AG10803 (cell line): ENCODE results near the gene AAR2.

Source experiments
- DNase-seq: peaks from one replicate; pipeline ENCODE4 v3.0.0; 2010; ENCODE audit warnings: low read depth
- H3K4me3 ChIP-seq: 2 replicates; pipeline ENCODE4 v1.5.1; 2011; ENCODE audit warnings: mild to moderate bottlenecking, low read length, control low read depth
- TF ChIP-seq, protein P1 (sequence below): conservative IDR thresholded peaks from 2 replicates; pipeline ENCODE4 v1.5.1; 2011; ENCODE audit warnings: mild to moderate bottlenecking, low read length, control low read depth, inconsistent platforms

Gene AAR2

DNA sequence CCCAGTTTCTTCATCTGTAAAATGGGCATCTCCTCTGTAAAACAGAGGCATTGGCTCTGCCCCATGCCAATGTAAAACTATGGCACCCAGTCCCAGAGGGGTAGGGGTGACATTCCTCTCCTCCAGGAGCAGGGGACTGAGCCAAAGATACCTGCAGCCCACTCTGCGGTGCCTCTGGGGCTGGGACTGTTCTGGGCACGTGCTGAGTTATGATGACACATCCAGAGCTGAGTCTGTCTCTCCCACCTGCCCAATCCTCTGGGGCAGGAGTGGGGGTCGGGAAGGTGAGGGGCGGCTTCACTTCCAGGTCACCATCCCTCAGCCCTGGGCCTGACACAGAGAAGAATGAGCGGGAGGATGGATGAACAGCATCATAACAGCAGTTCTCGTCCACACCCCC is 29.9 kb downstream of the AAR2 start:
- DNase-seq: no peak
- TF ChIP-seq, protein P1, sequence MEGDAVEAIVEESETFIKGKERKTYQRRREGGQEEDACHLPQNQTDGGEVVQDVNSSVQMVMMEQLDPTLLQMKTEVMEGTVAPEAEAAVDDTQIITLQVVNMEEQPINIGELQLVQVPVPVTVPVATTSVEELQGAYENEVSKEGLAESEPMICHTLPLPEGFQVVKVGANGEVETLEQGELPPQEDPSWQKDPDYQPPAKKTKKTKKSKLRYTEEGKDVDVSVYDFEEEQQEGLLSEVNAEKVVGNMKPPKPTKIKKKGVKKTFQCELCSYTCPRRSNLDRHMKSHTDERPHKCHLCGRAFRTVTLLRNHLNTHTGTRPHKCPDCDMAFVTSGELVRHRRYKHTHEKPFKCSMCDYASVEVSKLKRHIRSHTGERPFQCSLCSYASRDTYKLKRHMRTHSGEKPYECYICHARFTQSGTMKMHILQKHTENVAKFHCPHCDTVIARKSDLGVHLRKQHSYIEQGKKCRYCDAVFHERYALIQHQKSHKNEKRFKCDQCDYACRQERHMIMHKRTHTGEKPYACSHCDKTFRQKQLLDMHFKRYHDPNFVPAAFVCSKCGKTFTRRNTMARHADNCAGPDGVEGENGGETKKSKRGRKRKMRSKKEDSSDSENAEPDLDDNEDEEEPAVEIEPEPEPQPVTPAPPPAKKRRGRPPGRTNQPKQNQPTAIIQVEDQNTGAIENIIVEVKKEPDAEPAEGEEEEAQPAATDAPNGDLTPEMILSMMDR: no peak
- no peak overlapping the region for H3K4me3 ChIP-seq

DNA sequence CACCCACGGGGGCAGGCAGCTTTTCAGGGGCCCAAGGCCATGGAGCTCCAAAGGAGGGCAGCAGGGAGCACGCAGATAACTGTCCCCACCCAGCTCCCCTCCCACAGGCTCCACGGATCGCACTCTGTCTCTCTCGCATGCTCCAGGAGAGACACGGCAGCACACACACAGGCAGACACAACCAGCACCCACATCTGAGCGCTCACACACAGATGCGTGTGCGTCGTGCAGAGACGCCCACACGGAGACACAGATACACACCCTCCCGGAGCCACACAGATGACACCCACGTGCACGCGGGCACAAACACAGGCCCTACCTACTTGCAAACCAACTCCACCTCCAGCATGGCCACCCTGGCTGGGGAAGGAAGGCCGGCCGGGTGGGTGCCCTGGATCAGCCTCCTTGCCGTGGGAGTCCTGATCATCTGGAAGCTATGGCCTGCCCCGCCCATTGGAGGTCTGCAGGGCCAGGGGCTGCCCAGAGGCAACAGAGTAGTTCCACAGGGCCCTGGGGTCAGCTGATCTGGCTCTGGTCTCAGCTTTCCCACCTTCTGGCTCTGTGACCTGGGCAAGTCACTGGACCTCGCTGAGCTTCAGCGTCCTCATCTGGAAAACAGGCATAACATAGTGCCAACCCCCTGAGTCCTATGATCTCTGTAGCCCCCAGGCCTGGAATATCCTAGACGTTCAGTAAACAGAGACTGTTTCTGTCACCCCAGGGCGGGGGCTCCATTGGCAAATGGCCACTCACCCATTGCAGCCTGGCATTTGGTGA is 31.5 kb downstream of the AAR2 start:
- H3K4me3 ChIP-seq: no peak overlapping the region
- TF ChIP-seq, protein P1: no peak
- no peak for DNase-seq

DNA sequence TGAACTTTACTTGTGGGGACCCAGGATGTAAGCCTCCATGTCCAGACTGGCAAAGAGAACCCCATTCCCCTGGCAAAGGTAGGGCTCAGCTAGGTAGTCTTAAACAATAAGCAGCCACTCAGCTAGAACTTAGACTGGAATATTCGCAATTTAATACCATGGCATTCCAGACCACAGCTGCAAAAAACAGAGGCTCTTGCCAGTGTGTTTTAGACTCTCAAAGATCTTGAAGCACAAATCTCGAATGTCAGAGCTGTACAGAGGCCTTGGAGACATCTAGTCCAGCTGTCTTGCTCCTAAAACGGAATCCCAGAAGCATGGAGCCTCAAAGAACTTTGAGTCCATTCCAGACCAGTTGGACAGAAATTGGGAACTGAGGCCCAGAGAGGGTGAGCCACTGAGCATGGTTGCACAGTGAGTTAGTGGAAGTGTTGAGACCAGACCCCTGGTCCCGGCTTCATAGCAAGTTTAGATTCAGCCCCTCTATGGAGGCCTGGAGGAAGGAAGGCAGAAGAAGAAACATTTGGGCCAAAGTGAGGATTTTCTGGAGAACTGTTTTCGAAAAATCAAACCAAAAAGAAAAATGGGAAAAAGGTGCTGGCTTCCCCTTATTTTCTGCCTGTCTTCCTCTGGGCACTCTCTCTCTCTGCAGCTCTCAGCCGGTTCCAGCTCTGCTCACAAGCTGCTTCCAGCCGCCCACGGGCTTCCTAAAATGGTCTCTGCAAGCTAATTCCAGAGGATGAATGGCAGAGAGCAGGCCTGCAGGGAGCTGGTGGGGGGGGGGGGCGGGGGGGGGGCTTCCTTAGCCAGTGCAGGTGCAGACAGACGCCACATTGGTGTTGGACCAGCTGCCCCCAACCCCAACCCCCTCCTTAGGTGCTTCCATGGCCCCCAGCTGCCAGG is 32.4 kb downstream of the AAR2 start:
- DNase-seq: no peak
- H3K4me3 ChIP-seq: no peak overlapping the region
- TF ChIP-seq, protein P1: no peak

DNA sequence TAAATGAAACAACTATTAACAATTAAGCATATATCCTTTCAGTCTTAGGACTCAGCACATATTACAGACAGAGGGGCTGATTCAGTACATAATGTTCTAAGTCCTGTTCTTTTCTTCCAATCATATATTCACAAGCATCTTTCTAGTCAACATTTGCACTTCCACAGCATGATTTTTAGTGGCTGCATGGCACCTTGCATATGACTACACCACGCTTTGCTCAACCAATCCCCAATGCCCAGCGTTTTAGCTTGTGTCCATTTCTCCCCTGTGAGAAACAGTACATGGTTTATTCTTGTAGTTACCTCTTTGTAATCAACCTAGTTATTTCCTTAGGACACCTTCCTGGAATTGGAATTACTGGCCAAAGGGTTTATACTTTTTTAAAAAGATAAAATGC is 33.2 kb downstream of the AAR2 start:
- TF ChIP-seq, protein P1: no peak
- DNase-seq: no peak
- H3K4me3 ChIP-seq: no peak overlapping the region

DNA sequence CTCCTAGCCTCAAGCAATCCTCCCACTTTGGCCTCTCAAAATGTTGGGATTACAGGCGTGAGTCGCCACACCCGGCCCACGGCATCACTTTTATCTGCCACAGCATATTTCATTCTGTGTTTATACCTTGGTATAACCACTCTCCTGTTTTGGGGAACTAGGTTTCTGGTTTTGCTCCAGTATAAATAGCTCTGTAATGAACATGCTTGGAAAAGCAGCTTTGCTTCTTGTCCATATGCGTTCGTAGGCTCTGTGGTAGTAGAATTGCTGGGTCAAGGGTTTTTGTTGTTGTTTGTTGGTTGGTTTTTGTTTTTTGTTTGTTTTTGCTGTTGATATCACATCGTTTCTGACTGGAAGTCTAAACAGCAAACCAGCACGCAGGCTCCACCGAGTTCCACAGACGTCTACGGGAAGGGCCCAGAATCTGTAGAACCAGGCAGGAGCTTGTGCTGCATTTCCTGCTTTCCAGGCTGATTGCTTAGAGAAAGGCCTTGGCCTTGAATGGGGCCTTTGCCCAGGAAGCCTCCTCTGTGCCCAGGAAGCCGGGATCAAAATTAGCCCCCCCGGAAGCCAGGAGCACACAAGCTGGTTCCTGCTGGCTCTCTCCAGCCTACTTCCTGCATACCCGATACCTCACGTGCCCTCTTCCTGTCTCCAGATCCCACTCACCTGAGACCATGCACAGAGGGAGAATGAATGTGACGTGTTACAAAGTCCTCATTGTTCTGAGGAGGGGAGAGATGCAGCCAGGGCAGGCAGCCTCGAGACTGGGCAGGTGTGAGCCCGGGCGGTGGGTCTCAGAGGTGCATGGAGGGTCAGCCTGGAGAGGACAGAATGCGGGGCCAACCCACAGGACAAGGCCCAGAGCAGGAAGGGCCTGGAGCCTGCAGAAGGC is 34.7 kb downstream of the AAR2 start:
- TF ChIP-seq, protein P1: no peak
- no peak for DNase-seq
- no peak overlapping the region for H3K4me3 ChIP-seq

DNA sequence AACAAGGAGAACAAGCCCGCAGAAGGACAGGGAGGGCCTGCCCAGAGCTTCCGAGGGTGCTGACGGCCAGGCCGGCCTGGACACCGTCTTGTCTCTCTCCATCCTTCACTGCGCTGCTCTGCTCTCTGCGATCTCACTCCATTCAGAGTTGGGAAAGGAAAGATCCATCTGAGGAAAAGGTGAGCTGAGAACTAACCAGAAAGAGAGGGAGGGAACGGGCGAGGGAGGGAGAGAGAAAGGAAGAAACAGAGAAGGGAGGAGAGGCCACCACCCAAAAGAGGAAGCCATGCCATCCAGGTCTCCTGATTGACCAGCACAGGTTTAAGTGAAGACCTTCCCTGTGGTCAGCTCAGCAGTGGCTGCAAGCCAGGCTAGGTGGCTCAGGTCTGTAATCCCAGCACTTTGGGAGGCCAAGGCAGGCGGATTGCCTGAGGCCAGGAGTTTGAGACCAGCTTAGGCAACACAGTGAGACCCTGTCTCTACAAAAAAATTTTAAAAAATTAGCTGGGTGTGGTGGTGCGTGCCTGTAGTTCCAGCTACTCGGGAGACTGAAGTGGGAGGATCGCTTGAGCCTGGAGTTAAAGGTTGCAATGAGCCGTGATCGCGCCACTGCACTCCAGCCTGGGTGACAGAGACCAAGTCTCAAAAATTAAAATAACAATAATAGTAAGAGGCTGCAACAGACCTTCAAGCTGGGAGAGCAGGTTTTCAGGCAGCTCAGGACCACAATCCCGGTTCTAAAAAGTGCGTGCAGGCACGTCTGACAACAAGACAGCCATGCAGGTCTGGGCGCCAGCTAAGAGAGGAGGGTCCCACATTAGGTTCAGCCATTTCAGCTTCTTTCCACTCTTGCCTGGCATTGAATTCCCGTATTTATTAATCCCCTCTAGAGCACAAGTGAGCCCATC is 35.6 kb downstream of the AAR2 start:
- TF ChIP-seq, protein P1: no peak
- DNase-seq: no peak
- H3K4me3 ChIP-seq: no peak overlapping the region
